GM18867 (cell line): ENCODE data around the gene LMOD2.
A peak's percentile ranks its signal among the peaks of the same experiment; 100 is the strongest.

Experiments used
- ATAC-seq: cut with Tn5 transposase; IDR thresholded peaks from one replicate; pipeline ENCODE4 v1.9.1; 2021; ENCODE audit warnings: mild to moderate bottlenecking, moderate library complexity; ENCODE audit not compliant: unreplicated experiment

LMOD2 gene

DNA sequence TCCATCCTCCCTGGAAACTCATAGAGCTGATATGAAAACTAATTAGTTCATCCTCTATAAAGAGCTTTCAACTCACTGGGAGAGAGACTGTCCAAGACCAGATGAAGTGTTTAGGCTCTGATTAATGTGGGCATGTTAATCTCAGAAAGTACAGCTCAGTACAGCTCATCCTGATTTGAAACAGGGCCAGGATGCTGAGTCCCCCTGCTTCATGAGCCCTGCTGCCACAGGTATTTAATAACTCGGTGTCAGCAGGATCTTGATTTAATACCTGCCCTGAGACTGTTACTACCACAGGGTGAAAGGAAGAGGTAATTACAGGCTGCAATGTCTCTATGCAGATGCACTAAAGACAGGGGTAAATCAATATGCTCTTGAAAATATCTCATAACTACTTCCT is 10.8 kb downstream of the LMOD2 start:
- ATAC-seq, result no peak

DNA sequence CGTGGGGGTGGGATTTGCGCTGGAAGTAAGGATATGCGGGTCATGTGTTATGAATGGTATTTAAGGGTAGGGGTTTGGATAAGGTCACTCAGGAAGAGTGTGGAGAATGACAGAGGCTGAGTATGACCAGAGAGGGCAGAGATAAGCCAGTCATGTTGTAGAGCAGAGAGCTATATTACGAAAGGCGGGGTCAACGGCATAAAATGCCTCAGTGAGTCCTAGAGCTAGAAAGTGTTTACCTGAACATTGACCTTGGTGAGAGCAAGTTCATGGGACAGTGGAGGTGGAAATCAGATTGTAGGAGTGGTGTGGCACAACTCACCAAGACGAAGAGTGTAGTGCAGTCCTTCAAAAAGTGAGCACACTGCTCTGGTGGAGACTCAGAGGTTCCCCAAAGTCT is 13.8 kb downstream of the LMOD2 start:
- ATAC-seq, result no peak

DNA sequence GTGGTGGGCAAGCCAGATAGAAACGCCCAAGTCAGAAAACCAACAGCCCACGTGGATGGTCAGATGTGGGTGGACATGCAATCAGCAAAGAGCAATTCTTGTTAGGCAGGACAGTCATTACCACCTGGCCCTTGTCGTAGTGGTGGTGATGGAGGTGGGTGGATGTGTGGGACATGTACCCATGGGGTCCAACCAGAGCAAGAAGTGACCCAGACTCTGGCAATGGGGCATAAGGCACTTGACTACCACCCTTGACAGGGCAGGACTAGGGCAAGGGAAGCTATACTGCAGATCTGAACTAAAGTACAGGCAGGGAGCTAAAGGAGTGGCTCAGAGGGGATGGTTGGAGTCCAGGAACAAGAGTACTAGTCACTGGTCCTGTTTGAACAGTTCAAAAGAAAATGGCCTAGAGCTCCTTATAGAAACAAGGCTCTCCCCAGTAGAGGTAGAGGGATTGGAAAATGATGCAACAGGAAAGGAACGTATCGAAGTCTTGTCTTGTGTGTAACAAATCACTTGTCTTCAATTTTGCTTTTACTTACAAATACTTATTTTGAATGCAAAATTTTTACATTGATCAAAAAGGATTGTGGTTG is 17.6 kb downstream of the LMOD2 start:
- ATAC-seq, result no peak

DNA sequence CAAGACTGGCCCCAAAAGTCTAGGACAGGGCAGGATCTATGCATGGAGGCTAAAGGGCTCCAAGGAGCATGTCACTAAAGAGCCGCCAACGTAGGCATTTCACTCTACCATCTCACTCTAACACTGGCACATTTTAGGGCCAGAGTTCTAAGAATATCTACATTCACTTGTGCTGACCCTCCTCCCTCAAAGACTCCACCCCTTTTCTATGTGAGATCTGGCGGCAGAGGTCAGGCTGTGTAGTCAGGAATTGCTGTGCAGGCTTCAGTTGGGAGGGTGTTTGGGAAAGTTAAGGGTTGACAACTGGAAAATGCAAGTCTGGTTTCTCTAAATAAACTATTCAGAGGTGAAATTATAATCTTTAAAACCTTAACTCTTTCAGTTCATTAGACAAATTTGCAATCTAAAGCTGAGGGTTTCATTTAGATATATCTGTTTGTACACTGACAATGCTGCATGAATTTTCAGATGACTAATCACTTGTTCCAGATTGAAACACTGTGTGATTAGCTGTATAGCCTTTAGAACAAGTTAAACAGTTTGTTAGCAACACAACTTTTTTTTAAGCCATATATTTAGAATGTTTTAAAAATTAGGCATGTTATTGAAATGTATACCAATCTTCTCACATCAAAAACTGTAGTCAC is 18.2 kb downstream of the LMOD2 start:
- ATAC-seq, result no peak

DNA sequence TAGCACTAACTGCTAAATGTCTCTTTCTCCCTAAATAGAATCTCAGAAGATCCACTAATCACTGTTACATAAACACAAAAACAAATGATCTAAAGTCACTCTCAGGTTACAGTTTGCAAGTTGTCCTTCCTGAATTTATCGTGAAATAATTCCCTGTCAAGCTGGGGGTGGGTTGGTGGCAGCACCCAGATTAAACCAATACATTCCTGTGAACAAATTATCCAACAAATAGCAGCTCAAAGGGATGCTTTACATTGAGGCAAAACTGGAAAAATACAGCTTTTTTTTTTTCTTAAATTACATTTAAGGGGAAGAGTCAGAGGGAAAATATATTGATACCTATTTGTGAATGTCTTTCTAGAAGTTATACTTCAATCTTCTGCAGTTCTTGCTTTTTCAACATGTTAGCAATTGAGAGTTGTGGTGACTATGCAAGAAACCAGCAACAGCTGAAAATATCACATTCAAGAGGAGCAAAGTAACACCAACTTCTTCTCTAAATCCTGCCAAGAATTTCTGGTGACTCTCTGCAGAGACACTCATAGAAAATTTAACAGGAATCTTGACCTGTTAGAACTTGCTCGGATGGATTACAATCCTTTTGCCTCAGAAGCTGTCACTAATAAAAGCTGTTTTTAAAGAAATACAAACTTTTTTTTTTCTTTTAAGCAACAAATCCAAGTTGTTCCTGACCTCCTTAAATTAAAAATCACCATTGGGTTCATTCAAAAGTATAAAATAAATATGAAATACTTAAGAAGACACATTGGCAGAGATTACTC is 18.9 kb downstream of the LMOD2 start:
- ATAC-seq, result no peak

DNA sequence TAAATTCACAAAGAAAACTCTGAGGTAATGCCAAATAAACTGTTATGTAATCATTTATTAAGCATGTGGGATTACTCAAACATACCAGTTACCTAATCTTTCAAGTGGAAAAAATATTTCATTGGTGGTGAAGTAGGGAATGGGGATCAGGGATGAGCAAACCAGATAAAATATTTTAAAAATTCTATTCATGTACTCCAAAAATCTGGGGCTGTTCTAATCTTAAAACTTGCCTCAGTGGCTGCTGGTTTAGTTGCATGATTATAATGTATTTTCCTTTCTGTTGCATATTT is 19.5 kb downstream of the LMOD2 start:
- ATAC-seq, result no peak

DNA sequence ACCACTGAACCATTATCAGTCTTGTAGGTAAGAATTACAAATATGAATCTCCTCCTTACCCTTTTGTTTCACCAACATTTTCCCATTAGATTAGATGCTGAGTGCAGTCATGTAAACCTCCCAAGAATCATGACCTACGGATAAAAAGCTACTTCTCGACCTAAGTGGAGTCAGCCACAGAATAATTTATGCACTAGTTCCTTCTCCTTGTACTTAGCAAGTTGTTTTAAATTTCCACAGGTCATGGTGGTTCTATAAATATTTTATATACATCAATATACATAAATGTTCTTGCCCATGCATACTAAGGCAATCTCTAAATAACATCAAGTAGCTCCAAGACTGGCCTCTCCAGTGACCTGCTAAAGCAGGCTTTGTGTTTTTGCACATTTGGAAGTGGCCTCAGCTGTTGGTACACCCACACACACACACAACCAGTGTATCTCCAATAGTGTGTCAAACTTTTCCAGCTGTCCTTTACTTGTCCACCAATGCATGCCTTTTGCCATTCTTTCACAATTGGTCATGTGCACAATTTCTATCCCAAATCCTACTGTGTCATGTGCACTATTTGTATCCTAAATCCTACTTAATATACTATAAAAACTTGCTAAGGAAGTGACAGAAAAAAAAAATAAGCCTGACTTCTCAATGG is 21.5 kb downstream of the LMOD2 start:
- ATAC-seq, result no peak

DNA sequence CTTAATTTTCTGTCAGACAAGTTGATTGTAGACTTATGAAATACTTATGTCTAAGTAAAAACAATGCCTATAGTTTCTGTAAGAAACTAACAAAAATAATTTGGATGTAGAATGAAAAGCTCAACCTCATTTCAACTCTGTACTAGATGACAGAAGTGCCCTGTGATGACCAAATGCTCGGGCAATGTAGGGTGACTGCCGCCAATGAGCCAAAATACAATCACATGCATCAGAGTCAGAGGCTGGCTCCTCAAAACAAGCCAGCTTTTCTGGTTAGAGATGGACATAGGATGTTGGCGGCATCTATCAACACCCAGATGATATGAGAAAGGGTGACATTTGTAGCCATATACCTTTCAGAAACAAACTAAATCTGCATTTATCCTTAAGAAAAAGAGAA is 23.9 kb downstream of the LMOD2 start:
- ATAC-seq, result no peak

DNA sequence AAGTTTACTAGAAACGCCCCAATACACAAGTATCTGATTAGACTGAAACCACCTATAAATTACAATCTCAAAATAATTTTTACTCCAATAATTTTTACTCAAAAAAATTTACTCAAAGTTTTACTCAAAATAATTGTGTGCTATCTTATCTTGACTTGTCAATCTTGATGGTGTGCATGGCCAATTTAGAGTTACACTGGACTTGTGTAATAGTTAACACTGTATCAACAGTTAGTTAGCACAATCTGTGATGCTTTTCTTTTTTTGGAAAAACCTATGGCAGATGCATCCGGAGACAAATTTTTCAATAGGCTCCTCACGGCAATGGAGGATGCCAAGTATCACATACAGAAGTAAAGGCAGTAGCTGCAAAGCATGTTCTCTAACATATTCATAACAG is 24.9 kb downstream of the LMOD2 start:
- no peak for ATAC-seq

DNA sequence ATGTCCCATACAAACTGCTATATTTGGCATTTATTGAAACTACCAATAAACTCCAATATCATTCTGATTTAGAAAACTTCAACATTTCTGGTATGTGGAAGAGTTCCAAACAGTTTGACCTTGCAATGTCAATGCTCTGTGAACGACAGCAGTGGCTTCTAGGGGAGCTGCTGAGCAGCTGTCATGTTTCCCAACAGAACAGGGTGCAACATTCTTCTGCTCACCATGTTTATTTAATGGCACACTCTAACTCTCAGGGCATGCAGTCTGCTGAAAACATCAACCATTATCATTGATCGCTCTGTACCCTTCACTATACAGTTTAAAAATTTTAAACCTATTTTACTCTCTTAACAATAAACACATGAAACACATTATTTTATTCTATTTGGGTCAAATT is 25.9 kb downstream of the LMOD2 start:
- ATAC-seq, result no peak

DNA sequence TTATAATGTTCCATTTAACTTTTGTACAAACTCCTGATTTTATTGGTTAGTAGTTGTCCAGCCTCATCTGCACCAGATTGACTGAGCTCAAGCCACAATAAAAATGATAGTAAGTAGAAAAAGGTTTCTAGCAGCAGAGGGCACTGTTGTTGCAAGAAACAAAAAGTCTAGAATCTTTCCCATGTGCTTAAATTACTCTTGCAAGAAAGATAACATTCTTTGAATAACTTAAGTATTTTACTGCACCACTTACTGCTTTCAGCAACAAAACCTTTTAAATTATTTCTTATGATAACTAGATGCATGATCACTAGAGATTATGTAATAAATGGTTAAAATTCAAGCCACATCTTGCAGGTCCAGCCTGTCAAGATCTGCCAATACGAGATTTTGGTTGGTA is 27.0 kb downstream of the LMOD2 start:
- ATAC-seq, result peak; percentile 80

DNA sequence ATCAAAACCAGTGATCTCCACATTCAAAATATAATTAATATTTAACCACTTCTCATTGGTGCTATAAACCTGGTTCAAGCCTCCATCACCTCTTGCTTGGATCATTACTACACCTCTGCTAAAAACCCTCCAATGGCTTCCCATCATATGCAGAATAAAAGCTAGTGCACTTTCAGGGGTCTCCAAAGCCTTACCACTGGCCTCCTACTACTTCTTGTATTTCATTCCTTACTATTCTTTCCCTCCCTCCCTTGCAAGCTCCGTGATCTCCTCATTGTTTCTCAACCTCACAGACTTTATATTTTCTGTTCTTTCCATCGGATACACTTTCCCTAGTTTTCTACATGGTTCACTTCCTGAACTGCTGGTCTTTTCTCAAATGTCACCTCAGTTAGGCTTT is 31.5 kb downstream of the LMOD2 start:
- ATAC-seq, result no peak

DNA sequence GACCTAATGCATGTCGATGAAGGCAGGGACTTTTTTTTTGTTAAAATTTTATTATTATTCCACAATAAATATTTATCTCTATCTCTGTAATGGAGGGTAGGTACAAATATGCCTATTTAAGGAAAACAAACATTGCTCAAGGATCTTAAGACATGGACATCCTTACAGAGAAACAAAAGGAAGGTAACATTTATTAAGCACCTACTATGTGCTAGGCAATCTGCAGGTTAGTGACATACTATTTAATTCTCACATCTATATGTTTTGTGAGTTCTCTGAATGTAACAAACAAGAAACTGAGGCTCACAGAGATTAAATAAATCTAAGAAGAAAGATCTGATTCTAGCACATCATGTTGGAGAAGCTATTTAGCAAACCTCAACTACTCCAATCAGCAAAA is 32.1 kb downstream of the LMOD2 start:
- no peak for ATAC-seq

DNA sequence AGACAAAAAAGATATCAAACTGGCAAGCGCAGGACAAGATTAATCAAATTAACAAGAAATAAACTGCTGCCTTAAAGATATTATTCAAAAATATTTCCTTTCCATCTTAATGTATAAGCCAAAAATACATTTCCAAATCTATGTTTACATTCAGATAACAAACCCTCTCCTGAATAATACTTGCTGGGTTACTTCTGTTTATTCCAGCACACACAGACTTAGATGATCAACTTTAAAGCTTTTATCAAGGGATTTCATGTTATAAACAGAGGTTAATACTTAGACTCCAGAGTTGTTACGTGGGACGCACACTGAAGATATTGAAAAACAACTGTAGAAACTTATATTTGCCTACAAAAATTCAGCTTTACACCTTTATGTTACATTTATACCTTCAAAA is 33.6 kb downstream of the LMOD2 start:
- ATAC-seq, result no peak

DNA sequence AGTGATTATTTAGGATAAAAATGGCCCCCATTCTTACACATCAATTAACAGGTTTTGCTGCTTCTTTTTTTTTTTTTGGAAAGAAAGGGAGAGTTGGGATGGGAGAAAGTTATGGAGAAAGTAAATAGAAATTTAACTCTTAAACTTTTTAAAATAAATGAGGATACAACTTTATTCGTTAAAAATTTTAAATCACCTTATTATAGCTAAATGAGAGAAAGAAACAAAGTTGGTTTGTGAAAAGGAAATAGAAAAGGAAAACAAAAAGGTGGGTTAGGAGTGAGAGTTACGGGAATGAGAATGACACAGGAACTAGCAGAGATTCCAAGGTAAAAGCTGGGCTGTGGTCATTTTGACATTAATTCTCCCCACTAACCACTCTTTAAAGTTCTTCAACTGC is 34.9 kb downstream of the LMOD2 start:
- no peak for ATAC-seq

DNA sequence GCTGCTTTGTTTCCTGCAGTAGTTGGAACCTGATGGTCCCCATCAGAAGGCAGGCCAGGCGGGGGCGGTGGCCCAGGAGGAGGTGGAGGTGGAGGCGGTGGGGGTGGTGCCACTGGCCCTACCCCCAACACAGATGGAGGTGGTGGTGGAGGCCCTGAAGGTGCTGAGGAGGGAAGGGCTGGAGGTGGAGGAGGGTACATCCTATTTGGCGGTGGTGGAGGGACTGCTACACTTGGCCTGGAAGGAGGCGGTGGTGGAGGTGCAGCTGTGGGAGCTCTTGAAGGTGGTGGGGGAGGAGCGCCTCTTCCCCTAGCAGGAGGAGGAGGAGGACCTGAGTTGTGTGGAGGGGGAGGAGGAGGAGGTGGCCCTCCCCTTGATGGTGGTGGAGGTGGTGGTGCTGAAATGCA is 36.8 kb downstream of the LMOD2 start:
- ATAC-seq, result no peak

DNA sequence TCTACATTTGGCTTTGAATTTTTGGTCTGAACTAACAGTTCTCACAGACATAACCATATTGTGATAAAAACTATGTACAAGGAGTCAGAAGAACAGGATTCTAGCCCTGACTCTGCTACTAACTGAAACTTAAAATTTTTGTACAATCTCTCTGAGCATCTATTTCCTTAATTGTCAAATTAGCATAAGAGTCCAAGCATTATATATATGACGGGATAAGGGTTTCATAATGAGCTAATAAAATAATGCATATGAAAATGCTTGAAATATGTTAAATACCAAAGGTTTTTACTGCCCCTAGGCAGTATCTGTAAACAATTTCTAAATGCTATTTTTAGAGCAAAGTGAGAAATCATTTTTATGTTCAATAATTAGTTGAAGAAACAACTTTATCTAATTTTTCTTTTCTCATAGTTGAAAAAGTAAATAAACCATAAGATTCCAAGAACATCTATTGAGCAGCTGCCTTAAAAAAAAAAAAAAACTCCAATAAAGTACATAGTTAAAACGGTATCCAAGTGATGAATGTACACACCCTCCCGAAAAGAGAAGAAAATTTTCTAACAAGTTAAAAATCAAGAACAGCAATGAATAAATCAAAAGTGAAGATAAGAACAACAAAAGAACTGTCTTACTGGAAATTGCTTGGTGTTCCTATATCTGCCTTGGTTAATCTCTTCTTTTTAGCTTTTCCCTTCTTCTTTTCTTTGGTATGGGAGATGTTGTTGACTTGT is 40.4 kb downstream of the LMOD2 start:
- no peak for ATAC-seq

DNA sequence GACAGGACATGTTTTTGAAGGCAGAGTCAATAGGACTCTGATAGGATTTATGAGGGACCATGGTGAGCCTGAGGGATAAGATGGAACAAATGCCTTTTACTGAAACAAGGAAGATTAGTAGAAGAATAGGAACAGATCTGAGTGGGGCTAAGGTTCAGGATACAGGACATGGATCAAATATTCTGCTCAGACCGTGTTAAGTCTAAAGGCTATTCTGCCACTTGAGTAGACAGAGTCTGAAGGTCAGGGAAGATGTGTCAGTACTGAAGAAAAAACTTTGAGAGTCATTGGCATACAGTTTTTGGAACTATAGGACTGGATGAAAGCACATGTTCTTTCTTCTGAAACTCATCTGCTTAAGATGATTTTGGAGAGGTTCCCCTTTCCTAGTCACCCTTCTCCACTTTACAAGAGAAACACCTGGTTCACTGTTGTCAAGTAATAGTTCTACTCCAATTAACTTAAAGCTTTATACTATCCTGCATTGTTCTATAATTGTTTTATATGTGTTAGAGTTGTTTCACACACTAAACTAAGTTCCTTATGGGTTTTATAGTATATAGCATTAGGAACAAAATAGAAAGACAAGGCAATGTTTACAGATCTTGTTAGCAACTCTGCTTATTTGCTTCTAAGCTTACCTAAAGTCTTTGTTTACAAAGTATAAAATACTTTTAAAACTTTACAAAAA is 49.7 kb downstream of the LMOD2 start:
- ATAC-seq, result no peak

DNA sequence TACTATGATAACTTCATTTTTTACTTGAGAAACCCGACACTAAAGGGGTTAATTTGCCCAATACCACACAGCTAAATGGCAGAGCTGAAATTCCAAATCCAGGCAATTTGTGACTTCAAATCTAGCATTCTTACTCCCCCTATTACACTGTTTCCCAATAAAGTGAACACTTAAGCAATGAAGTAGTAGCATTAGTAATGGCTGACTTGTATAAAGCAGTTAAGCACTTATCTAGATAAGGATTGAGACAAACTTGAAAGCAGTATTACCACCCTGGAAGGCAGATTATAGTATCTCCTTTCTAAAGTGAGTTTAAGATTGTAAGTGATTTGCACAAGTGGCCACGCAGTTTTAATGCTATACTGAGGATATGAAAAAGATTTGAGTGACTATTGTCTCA is 53.9 kb downstream of the LMOD2 start:
- no peak for ATAC-seq

DNA sequence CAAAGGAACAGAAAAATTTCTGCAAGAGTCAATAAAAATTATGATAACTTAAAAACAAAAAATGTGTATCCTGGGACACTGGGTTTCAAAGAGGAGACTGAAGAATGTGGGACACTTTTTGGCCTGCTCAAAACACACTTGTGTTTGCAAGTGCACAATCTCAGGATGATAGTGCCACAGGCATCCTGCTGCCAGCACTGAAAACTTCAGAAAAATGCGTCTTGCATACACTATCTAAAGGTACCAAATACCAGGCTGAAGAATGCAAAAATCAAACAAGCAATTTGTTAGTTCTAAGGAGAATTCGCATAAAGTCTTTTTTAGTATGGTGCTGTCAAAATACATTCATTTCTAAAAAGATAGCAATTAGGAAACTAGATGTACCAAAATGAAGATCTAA is 55.0 kb downstream of the LMOD2 start:
- ATAC-seq, result no peak

DNA sequence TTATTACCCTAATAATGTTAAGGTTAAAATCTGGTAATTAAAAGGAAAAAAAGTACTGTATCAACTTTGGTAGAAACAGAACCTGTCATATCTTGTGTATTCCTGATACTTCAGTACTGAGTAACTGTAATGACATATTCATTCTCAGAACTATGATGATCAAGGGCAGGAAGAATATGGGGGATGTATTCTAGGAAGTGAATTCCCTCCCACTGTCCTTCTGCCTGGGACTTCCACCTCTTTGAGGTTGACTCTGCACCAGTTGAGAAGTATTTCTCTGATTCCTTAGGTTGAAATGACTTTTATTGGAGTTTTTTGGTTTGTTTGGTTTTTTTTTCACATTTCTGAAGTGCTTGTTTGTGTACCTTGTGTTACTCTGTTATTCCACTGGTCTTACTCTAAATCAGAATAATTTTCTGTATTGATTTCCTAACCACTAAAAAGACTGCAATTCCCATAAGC is 56.2 kb downstream of the LMOD2 start:
- ATAC-seq, result no peak
